ENCODE data around the gene CADPS. TPM values are rescaled to one million over a fixed set of nuclear protein-coding genes. Genes with fewer than 3 reads are reported as not detected.

The CADPS gene
- total and polyA plus RNA-seq, 9 of the 15 experiments (the other 6 are each of a cell fraction or from before 2014, with no cell fraction given), result not detected

- no peak for FAIRE-seq
- Histone ChIP-seq H3K9me1 (ENCODE audit: control insufficient read depth, insufficient read depth, low read length) (no peaks in the 10 kb centered on the region), H3K9ac (ENCODE audit: insufficient read depth in 1 of 2, low read depth in 2 of 2, low read length in 2 of 2) (no peak overlapping the region), H2AFZ (ENCODE audit: low read depth, low read length) (no peak overlapping the region), H3K27ac (ENCODE audit: extremely low read depth, low read depth, low read length) (no peak overlapping the region), H3K36me3 (ENCODE audit: control insufficient read depth, insufficient read depth, low read length) (no peaks in the 10 kb centered on the region), H4K20me1 (replicated peaks; ENCODE audit: control insufficient read depth, insufficient read depth, low read length) (no peaks in the 10 kb centered on the region), H3K4me2 (ENCODE audit: insufficient read depth, low read length) (no peak overlapping the region), H3K9me3 (replicated peaks; ENCODE audit: control insufficient read depth, insufficient read depth, low read depth, low read length) (no peaks in the 10 kb centered on the region), H3K4me3 (no peak overlapping the region), H3K27me3 (ENCODE audit: control insufficient read depth in 2 of 2, insufficient read depth in 2 of 2, low read length in 2 of 2) (no peaks in the 10 kb centered on the region), H3K4me1 (replicated peaks in 1 of 2; ENCODE audit: control insufficient read depth in 2 of 2, insufficient read depth in 2 of 2, low read length in 2 of 2) (no peaks in the 10 kb centered on the region), H3K79me2 (ENCODE audit: control insufficient read depth, insufficient read depth, low read length) (no peaks in the 10 kb centered on the region)
- intact Hi-C loops (cut with micrococcal nuclease) (no loop called here), in situ Hi-C loops (cut with MboI) (no loop called here)
- BruUV-seq (replicated peaks), result no TSS peak
- DNase-seq (ENCODE audit: extremely low read depth in 1 of 4, low spot score in 3 of 4), result no peak
- ATAC-seq, result no peak
- CTCF ChIA-PET (ENCODE audit: low intra/inter-chr PET ratio), result no interaction called here
- POLR2A ChIA-PET, result no interaction called here
- 0% methylated on average over 1 of the region's 1 CpG for WGBS (ENCODE audit: insufficient coverage, low coverage, missing lambda C conversion rate)
- no peak for TF ChIP-seq MXI1 (IDR thresholded peaks at IDR 0.05; ENCODE audit: low read depth, low read length)
- TF ChIP-seq CBFA2T3 (IDR thresholded peaks at IDR 0.05), result no peak
- TF ChIP-seq NUFIP1 (IDR thresholded peaks at IDR 0.05; ENCODE audit: partially characterized antibody), result no peak
- no peak for TF ChIP-seq MITF (IDR thresholded peaks at IDR 0.05)
- no peak for TF ChIP-seq PKNOX1 (IDR thresholded peaks at IDR 0.05)
- TF ChIP-seq KLF16 (IDR thresholded peaks at IDR 0.05), result no peak
- no peak for TF ChIP-seq ZNF184 (CRISPR knock-in tag; IDR thresholded peaks at IDR 0.05)
- TF ChIP-seq ZBTB17 (CRISPR knock-in tag; IDR thresholded peaks at IDR 0.05), result no peak
- TF ChIP-seq PTTG1 (tag; IDR thresholded peaks at IDR 0.05; ENCODE audit: low read depth), result no peak
- TF ChIP-seq, protein P1, sequence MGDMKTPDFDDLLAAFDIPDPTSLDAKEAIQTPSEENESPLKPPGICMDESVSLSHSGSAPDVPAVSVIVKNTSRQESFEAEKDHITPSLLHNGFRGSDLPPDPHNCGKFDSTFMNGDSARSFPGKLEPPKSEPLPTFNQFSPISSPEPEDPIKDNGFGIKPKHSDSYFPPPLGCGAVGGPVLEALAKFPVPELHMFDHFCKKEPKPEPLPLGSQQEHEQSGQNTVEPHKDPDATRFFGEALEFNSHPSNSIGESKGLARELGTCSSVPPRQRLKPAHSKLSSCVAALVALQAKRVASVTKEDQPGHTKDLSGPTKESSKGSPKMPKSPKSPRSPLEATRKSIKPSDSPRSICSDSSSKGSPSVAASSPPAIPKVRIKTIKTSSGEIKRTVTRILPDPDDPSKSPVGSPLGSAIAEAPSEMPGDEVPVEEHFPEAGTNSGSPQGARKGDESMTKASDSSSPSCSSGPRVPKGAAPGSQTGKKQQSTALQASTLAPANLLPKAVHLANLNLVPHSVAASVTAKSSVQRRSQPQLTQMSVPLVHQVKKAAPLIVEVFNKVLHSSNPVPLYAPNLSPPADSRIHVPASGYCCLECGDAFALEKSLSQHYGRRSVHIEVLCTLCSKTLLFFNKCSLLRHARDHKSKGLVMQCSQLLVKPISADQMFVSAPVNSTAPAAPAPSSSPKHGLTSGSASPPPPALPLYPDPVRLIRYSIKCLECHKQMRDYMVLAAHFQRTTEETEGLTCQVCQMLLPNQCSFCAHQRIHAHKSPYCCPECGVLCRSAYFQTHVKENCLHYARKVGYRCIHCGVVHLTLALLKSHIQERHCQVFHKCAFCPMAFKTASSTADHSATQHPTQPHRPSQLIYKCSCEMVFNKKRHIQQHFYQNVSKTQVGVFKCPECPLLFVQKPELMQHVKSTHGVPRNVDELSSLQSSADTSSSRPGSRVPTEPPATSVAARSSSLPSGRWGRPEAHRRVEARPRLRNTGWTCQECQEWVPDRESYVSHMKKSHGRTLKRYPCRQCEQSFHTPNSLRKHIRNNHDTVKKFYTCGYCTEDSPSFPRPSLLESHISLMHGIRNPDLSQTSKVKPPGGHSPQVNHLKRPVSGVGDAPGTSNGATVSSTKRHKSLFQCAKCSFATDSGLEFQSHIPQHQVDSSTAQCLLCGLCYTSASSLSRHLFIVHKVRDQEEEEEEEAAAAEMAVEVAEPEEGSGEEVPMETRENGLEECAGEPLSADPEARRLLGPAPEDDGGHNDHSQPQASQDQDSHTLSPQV (IDR thresholded peaks at IDR 0.05), result no peak
- TF ChIP-seq DMBX1 (CRISPR knock-in tag; IDR thresholded peaks at IDR 0.05; ENCODE audit: borderline replicate concordance), result no peak
- no peak for TF ChIP-seq CREB3 (tag; conservative IDR thresholded peaks at IDR 0.05; ENCODE audit: low read depth)
- TF ChIP-seq HNRNPL (IDR thresholded peaks at IDR 0.05; ENCODE audit: low read depth, low read length), result no peak
- no peak for TF ChIP-seq TGIF2 (CRISPR knock-in tag; IDR thresholded peaks at IDR 0.05)
- TF ChIP-seq RBFOX2 (IDR thresholded peaks at IDR 0.05; ENCODE audit: low read depth, low read length), result no peak
- TF ChIP-seq TCF7L2 (IDR thresholded peaks at IDR 0.05; ENCODE audit: low read depth, low read length), result no peak
- TF ChIP-seq HSF4 (CRISPR knock-in tag; IDR thresholded peaks at IDR 0.05; ENCODE audit: borderline replicate concordance), result no peak
- TF ChIP-seq TAF9B (IDR thresholded peaks at IDR 0.05; ENCODE audit: partially characterized antibody), result no peak
Observed at GRCh38 chr3:62644493-62644892, 230.7 kb downstream of the CADPS start.

Measured in K562 (cell line).